ENCODE data around the gene SPIRE1.
A peak's percentile ranks its signal among the peaks of the same experiment; 100 is the strongest.
"Not testable (repeated sequence)": the region's sequence is repeated elsewhere in the genome, so short reads cannot be mapped to it uniquely, and the experiment has no call there.

SPIRE1 gene

GRCh38 chr18:12481915-12482314 lies 176.0 kb downstream of the SPIRE1 start:
- DNase-seq = not testable (repeated sequence)

GRCh38 chr18:12479982-12480381 lies 177.9 kb downstream of the SPIRE1 start:
- no peak for DNase-seq

GRCh38 chr18:12479536-12479935 lies 178.4 kb downstream of the SPIRE1 start:
- no peak for DNase-seq

GRCh38 chr18:12478269-12479047 lies 179.4 kb downstream of the SPIRE1 start:
- no peak for DNase-seq

GRCh38 chr18:12477606-12478005 lies 180.3 kb downstream of the SPIRE1 start:
- DNase-seq = no peak

GRCh38 chr18:12476955-12477354 lies 181.0 kb downstream of the SPIRE1 start:
- peak; percentile 76 for DNase-seq

- DNase-seq = no peak
Measured at GRCh38 chr18:12474876-12475275, 183.0 kb downstream of the SPIRE1 start.

- DNase-seq = no peak
Measured at GRCh38 chr18:12474146-12474545, 183.8 kb downstream of the SPIRE1 start.

- no peak for DNase-seq
Measured at GRCh38 chr18:12470382-12471075, 187.4 kb downstream of the SPIRE1 start.

GRCh38 chr18:12468445-12468844 lies 189.5 kb downstream of the SPIRE1 start:
- peak; percentile 66 for DNase-seq

GRCh38 chr18:12464731-12465130 lies 193.2 kb downstream of the SPIRE1 start:
- DNase-seq = no peak

- no peak for DNase-seq
Measured at GRCh38 chr18:12463191-12463590, 194.7 kb downstream of the SPIRE1 start.

- no peak for DNase-seq
Measured at GRCh38 chr18:12462242-12462641, 195.7 kb downstream of the SPIRE1 start.

GRCh38 chr18:12461326-12461725 lies 196.6 kb downstream of the SPIRE1 start:
- no peak for DNase-seq

GRCh38 chr18:12460874-12461273 lies 197.0 kb downstream of the SPIRE1 start:
- DNase-seq = peak; percentile 22

GRCh38 chr18:12458771-12459170 lies 199.1 kb downstream of the SPIRE1 start:
- DNase-seq = no peak

GRCh38 chr18:12456441-12456840 lies 201.5 kb downstream of the SPIRE1 start:
- no peak for DNase-seq

- DNase-seq = no peak
Measured at GRCh38 chr18:12455496-12455895, 202.4 kb downstream of the SPIRE1 start.

- DNase-seq = no peak
Measured at GRCh38 chr18:12452784-12453183, 205.1 kb downstream of the SPIRE1 start.

GRCh38 chr18:12451428-12451827 lies 206.5 kb downstream of the SPIRE1 start:
- DNase-seq = no peak

GRCh38 chr18:12449051-12449785 lies 208.7 kb downstream of the SPIRE1 start:
- no peak for DNase-seq

GRCh38 chr18:12445554-12445953 lies 212.4 kb downstream of the SPIRE1 start:
- no peak for DNase-seq

GRCh38 chr18:12443551-12443950 lies 214.4 kb downstream of the SPIRE1 start:
- DNase-seq = no peak

GRCh38 chr18:12442946-12443345 lies 215.0 kb downstream of the SPIRE1 start:
- DNase-seq = no peak
